SK-N-SH (cell line): Measurements from ENCODE around the gene CAPN9.

Experiments
- CTCF ChIP-seq: fragments of 200-600 bp; sonication (generic); IDR thresholded peaks from 2 replicates; pipeline ENCODE4 v1.6.1; 2017; ENCODE audit warnings: antibody characterized with exemption, mild to moderate bottlenecking, moderate library complexity
- TF ChIP-seq, protein P1 (sequence below): IDR thresholded peaks from 2 replicates; pipeline ENCODE4; 2012

DNA sequence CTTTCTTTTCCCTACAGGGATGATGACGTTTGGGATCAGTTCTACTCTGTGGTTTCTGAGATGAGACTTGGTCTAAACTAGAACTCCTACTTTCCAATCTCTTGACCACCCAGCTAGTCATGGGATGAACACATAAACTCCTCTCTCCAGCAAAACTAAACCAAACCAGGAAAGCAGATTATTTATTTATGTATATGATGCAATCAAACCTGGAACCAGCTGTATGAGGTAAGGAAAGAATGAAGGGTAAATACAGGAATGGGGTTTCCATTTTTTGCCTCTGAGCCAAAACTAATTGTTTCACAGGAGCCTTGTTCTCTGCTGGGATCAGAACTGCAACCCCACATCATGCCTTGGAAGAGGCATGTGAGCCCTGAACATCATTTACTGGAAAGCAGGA lies 29.9 kb upstream of the CAPN9 start:
- no peak for TF ChIP-seq CTCF
- TF ChIP-seq, protein P1, sequence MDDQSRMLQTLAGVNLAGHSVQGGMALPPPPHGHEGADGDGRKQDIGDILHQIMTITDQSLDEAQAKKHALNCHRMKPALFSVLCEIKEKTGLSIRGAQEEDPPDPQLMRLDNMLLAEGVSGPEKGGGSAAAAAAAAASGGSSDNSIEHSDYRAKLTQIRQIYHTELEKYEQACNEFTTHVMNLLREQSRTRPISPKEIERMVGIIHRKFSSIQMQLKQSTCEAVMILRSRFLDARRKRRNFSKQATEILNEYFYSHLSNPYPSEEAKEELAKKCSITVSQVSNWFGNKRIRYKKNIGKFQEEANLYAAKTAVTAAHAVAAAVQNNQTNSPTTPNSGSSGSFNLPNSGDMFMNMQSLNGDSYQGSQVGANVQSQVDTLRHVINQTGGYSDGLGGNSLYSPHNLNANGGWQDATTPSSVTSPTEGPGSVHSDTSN, result no peak
